Measurements from ENCODE around the gene SYCE1L.
"Not testable (repeated sequence)": the region's sequence is repeated elsewhere in the genome, so short reads cannot be mapped to it uniquely, and the experiment has no call there.

The SYCE1L gene, protein sequence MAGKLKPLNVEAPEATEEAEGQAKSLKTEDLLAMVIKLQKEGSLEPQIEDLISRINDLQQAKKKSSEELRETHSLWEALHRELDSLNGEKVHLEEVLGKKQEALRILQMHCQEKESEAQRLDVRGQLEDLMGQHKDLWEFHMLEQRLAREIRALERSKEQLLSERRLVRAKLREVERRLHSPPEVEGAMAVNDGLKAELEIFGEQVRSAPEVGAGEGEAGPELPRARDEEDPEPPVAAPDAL

DNA sequence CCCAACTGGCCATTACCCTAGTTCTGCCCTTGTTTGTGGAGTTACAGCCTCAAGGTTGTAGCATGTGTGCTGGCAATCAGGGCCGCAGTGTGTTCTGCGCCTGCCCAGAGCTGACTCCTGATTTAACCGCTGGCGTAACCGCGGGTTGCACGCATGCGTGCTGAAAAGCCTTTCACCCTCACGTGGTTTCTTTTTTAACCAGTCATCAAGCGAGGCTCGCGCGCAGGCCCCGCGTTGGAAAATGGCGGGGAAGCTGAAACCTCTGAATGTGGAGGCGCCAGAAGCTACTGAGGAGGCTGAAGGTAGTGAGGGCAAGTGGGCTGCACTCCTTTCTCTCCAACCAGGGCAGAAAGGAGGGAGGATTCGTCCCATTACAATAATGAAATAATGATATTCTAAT, at the start of gene SYCE1L:
SYCE1L (plus strand) TSS at position 198 of the 400 bp plus-strand sequence; CDS start at position 242, 44 bp downstream.
- Mint-ChIP-seq H3K9me3 (no peaks in the 10 kb centered on the region), H3K4me3 (no peak within 1 kb of the TSS), H3K4me1 (ENCODE audit: low read depth) (peaks cover 1% of the 10 kb centered on the region), H3K27ac (no peak within 1 kb of the TSS), H3K27me3 (no peaks in the 10 kb centered on the region), H3K36me3 (ENCODE audit: low read depth) (peaks cover 53% of the 10 kb centered on the region)

DNA sequence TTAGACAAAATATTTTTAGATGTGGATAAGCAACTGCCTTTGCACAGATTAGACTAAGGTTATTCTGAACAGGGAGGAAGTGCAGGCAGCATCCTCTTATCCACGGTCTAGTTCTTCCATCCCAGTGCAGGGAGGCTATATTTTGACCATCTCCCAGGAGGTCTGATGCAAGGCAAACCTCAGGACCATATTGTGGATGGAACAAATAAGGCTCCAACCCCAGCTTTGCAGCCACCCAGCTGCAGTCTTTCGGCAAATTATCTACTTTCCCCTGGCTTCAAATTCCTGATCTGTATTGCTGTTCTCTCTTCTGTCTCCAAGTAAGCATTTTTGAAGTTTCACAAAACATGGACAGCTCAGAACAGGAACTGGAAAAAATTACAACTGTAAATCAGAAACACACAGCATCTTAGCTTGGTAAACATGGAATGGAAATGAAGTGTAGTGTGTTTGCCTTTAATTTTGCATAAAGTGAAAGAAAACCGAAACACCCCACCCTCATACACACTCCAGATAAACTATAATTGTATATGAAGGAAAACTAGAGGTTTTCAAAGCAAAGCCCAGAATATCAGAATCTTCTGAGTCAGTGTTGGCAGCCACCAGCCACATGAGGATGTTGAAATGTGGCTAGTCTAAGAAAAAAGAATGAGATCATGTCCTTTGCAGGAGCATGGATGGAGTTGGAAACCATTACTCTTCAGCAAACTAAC, 41.7 kb upstream of the SYCE1L start:
- Mint-ChIP-seq H3K4me3 (no peak overlapping the region), H3K27ac (no peak overlapping the region), H3K4me1 (ENCODE audit: low read depth) (no peaks in the 10 kb centered on the region), H3K36me3 (ENCODE audit: low read depth) (no peaks in the 10 kb centered on the region), H3K9me3 (no peaks in the 10 kb centered on the region), H3K27me3 (peaks cover 26% of the 10 kb centered on the region)

DNA sequence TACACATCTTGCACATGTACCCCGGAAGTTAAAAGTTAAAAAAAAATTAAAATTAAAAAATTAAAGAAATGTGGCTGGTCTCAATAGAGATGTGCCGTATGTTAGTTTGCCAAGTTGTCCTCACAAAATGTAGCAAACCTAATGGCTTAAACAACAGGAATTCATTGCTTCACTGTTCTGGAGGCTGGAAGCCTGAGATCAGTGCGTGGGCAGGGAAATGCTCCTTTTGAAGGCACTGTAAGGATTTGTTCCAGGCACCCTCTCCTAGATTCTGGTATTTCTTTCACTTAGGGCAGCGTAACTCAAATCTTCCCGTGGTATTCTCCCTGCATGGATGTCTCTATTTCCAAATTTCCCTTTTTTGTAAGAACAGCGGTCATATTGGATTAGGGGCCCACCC, 40.9 kb upstream of the SYCE1L start:
- Mint-ChIP-seq H3K27me3 (peaks cover 22% of the 10 kb centered on the region), H3K36me3 (ENCODE audit: low read depth) (no peaks in the 10 kb centered on the region), H3K9me3 (no peaks in the 10 kb centered on the region), H3K4me1 (ENCODE audit: low read depth) (no peaks in the 10 kb centered on the region), H3K4me3 (no peak overlapping the region), H3K27ac (no peak overlapping the region)

DNA sequence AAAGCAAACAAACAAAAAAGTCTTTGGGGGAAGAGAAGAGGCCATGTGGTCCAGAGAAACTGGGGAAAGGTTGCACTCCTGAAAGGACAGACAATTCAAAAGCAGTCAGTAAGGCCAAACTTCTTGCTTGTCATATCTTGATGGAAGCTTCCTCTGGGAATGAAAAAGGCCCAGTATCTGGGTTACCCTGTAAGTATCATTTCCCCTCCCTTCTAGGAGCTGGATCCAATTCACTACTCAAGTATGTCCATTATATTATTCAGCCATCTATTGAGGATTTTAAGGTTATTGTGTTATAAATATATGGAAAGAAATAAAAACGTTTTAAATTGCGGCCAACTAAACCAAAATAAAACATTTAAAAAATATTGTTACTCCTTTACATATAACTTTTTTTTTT, 34.2 kb upstream of the SYCE1L start:
- no peaks in the 10 kb centered on the region for H3K4me1 Mint-ChIP-seq (ENCODE audit: low read depth)
- no peak overlapping the region for H3K4me3 Mint-ChIP-seq
- peaks cover 38% of the 10 kb centered on the region for H3K27me3 Mint-ChIP-seq
- no peak overlapping the region for H3K27ac Mint-ChIP-seq
- no peaks in the 10 kb centered on the region for H3K9me3 Mint-ChIP-seq
- no peaks in the 10 kb centered on the region for H3K36me3 Mint-ChIP-seq (ENCODE audit: low read depth)

DNA sequence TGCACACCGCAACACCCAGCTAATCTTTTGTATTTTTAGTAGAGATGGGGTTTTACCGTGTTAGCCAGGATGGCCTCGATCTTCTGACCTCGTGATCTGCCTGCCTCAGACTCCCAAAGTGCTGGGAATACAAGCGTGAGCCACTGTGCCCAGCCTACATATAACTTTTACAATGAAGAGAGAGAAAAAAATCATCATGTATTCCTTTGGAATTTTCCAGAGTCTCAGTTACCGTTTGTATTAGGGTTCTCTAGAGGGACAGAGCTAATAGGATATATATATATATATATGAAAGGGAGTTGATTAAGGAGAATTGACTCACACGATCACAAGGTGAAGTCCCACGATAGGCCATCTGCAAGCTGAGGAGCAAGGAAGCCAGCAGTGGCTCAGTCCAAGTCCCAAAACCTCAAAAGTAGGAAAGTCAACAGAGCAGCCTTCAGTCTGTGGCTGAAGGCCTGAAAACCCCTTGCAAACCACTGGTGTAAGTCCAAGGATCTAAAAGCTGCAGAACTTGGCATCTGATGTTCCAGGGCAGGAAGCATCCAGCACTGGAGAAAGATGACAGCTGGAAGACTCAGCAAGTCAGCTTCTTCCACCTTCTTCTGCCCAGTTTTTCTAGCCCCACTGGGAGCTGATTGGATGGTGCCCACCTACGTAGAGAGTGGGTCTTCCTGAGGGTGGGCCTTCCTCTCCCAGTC, 33.5 kb upstream of the SYCE1L start:
- H3K9me3 Mint-ChIP-seq; H3K36me3 Mint-ChIP-seq (ENCODE audit: low read depth); H3K4me3 Mint-ChIP-seq; H3K27ac Mint-ChIP-seq; H3K4me1 Mint-ChIP-seq (ENCODE audit: low read depth): not testable (repeated sequence)
- H3K27me3 Mint-ChIP-seq = peaks cover 42% of the 10 kb centered on the region

DNA sequence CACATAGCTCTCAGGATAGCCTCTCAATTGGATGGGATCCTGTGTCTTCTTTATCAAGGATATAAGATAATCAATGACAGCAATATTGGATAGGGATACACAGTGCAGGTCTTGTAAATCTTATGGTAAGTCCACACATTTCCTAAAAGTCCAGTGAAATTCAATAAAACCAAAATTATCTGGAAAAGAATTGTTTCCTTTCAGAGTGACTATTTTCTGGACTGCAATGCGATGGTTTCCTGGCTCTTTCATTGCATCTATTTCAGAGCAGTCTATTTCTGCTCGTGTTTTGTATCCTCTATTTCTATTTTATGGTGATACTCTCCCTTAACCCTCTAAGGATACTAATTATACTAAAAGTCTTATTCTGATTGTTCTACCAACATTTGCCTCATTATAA, 32.5 kb upstream of the SYCE1L start:
- H3K4me1 Mint-ChIP-seq (ENCODE audit: low read depth) = no peaks in the 10 kb centered on the region
- H3K27ac Mint-ChIP-seq = no peak overlapping the region
- H3K9me3 Mint-ChIP-seq = no peaks in the 10 kb centered on the region
- H3K36me3 Mint-ChIP-seq (ENCODE audit: low read depth) = no peaks in the 10 kb centered on the region
- H3K4me3 Mint-ChIP-seq = no peak overlapping the region
- H3K27me3 Mint-ChIP-seq = peaks cover 45% of the 10 kb centered on the region

DNA sequence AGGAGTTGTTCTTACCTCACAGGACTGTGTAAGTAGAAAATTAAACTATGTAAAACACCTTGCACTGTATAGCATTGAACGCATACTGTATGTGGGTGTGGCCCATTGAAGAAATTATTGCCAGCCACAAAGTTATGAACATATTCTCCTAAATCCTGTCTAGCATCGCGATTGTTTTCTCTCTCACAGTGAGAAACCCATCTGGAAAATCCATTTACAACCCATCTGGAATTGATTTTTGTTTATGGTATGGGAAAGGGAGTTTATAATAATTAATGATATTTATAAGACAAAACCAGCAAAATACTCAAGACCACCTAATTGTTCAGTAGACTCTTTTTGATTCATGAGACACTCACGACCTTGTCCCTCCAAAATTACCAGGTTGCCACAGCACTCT, 30.3 kb upstream of the SYCE1L start:
- H3K36me3 Mint-ChIP-seq (ENCODE audit: low read depth) = no peaks in the 10 kb centered on the region
- H3K9me3 Mint-ChIP-seq = no peaks in the 10 kb centered on the region
- H3K27me3 Mint-ChIP-seq = peaks cover 47% of the 10 kb centered on the region
- H3K4me1 Mint-ChIP-seq (ENCODE audit: low read depth) = no peaks in the 10 kb centered on the region
- no peak overlapping the region for H3K27ac Mint-ChIP-seq
- no peak overlapping the region for H3K4me3 Mint-ChIP-seq

DNA sequence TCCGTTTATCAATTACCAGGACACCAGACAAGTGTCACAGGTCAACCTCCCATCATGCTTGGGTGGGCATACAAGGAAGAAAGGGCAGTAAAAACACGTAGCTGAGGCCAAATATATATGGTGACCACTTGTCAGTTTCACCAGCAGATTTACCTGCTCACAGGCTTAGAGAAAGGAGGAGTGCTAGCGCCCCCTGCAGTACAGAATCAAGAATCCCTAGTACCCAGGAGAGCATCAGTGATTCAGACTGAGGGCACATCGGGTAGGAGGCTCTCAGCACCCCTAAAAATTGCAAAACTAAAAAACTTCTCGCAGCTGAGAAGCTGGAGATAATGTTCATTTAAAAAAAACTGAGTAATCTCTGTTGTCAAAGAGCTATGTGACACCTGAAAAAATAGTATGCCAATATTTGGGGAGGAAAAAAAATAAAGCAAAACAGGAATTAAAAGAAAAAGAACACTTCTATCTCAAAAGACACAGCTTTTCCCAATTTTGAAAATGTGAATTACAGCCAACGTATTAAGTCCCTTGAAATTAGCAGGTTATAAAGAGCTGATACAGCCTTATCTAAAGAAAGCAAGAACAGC, 29.5 kb upstream of the SYCE1L start:
- Mint-ChIP-seq H3K4me1 (ENCODE audit: low read depth) (no peaks in the 10 kb centered on the region), H3K9me3 (no peaks in the 10 kb centered on the region), H3K27ac (no peak overlapping the region), H3K27me3 (peaks cover 48% of the 10 kb centered on the region), H3K4me3 (no peak overlapping the region), H3K36me3 (ENCODE audit: low read depth) (no peaks in the 10 kb centered on the region)

DNA sequence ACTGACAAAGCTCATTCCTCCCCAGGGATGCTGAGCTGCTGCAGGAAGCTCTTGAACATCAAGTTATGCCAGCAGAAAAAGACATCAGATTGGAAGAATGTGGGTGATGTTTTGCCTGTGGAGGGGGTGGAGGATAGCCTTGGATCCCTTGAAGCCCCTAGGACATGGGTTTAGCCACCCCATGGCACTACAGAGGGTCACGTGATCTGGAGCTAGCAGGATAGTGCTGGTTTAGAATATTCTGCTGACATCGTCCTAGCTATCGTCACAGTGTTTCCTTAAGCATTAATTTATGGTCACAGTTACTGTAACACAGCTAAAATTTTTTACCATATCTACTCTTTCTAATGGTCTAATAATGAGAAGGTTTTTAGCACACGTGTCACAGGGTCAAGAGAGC, 28.4 kb upstream of the SYCE1L start:
- Mint-ChIP-seq H3K36me3 (ENCODE audit: low read depth) (no peaks in the 10 kb centered on the region), H3K4me3 (no peak overlapping the region), H3K4me1 (ENCODE audit: low read depth) (no peaks in the 10 kb centered on the region), H3K27me3 (peaks cover 54% of the 10 kb centered on the region), H3K9me3 (no peaks in the 10 kb centered on the region), H3K27ac (no peak overlapping the region)

DNA sequence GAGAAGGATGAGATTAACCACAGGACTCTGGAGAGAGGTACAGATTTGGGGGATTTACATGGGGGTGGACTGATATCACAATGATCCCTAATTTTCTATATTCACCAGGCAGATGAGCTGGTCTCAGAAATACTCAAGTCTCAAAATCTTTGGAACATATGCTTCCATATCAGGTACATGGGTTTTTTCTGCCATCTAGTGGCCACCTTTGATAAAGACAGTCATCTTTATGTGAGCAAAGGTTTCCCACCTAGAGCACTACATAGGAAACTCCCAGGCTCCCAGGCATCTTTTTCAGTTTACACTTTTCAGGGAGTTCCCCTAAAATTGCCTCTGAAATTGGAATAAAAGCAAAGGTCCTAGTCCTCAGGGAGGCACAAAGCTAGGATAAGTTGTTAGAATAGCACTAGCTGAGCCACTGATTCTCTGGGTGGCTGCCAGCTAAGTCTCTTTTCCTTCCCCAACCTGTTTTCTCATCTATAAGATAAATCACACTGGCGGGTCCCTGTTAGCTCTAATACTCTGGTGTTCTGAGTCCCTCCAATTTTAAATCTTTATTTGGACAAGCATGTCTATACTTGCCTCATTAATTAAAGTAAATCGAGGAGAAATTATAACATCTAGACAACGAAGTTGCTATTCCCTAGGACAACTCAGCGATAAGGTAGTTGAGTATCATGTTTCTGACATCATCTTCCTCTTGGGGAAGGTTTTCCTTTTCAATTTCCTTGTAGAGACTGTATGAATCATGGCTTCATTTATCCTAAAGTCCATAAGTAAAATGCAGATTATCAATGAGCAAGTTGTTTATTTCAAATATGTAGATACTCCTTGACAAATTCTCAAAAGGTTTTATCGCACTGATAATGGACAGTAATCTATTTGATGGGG, 27.2 kb upstream of the SYCE1L start:
- H3K36me3 Mint-ChIP-seq (ENCODE audit: low read depth) = no peaks in the 10 kb centered on the region
- H3K27ac Mint-ChIP-seq = no peak overlapping the region
- peaks cover 61% of the 10 kb centered on the region for H3K27me3 Mint-ChIP-seq
- no peak overlapping the region for H3K4me3 Mint-ChIP-seq
- no peaks in the 10 kb centered on the region for H3K4me1 Mint-ChIP-seq (ENCODE audit: low read depth)
- no peaks in the 10 kb centered on the region for H3K9me3 Mint-ChIP-seq

DNA sequence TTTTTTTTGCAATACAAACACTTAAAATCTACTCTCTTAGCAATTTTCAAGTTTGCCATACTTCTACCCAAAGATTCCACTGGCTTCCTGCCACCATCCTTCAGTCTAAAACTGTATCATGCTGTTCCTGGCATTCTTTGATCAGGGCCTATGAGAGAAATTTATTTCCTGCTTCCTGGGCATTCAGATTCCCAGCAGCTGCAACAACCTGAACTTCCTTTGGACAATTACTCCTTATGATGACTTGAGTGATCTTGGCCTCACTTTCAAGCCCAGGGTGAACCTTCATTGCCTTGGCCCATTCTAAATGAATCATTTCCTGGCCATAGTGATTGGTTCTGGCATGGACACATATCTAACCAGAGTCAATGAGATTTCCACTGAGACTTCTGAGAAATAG, 26.3 kb upstream of the SYCE1L start:
- Mint-ChIP-seq H3K4me3 (no peak overlapping the region), H3K27me3 (peaks cover 56% of the 10 kb centered on the region), H3K36me3 (ENCODE audit: low read depth) (no peaks in the 10 kb centered on the region), H3K9me3 (no peaks in the 10 kb centered on the region), H3K4me1 (ENCODE audit: low read depth) (no peaks in the 10 kb centered on the region), H3K27ac (no peak overlapping the region)

DNA sequence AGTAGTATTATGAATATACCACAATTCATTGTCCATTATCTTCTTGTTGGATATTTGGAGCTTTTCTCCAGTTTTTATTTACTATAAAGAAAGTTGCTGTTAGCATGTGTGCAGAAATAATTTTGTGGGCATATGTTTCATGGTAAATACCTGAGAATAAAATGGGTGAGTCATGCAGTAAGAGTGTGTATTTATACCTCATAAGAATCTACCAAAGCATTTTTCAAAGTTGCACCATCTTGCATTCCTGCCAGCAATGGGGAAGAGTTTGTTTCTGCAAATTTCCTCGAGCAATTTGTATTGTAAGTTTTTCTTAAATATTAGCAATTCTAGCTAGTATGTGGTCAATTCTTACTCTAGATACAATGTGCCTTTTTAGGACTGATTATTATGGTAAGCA, 16.1 kb upstream of the SYCE1L start:
- no peak overlapping the region for H3K4me3 Mint-ChIP-seq
- no peak overlapping the region for H3K27ac Mint-ChIP-seq
- H3K4me1 Mint-ChIP-seq (ENCODE audit: low read depth) = no peaks in the 10 kb centered on the region
- no peaks in the 10 kb centered on the region for H3K36me3 Mint-ChIP-seq (ENCODE audit: low read depth)
- peaks cover 21% of the 10 kb centered on the region for H3K27me3 Mint-ChIP-seq
- no peaks in the 10 kb centered on the region for H3K9me3 Mint-ChIP-seq

DNA sequence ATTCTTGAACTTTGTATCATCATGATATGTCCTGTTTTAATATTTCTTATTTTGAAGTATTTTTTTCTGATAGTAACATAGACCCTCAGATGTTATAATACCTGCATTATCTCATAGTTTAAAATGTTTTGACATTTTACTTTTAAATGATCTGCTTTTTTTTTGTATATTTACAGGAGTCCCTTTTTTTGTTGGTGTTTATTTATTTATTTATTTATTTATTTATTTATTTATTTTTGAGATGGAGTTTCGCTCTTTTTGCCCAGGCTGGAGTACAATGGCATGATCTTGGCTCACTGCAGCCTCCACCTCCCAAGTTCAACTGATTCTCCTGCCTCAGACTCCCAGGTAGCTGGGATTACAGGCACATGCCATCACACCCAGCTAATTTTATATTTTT, 12.9 kb upstream of the SYCE1L start:
- not testable (repeated sequence) for H3K36me3 Mint-ChIP-seq (ENCODE audit: low read depth); H3K4me1 Mint-ChIP-seq (ENCODE audit: low read depth); H3K9me3 Mint-ChIP-seq; H3K27me3 Mint-ChIP-seq; H3K27ac Mint-ChIP-seq; H3K4me3 Mint-ChIP-seq

DNA sequence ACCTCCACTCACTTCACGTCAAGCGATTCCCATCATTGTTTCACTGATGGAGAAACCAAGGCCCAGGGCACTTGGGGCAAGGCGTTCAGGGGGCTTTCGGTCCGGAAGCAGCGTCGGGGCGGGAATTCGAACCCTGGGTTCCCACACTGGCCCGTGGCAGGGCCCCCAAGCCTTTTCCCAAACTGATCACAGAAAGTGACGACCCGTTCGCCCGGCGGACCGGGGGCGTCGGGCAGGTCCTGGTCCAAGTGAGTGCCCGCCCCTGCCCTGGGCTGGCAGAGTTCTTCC, 9.1 kb upstream of the SYCE1L start:
- H3K27me3 Mint-ChIP-seq = peaks cover 5% of the 10 kb centered on the region

More for the DNA sequence above, 9.1 kb upstream of the SYCE1L start:
- Mint-ChIP-seq H3K9me3 (no peaks in the 10 kb centered on the region), H3K4me3 (peak overlapping the region; percentile 96), H3K27ac (peak overlapping the region; percentile 99), H3K4me1 (ENCODE audit: low read depth) (peaks cover 39% of the 10 kb centered on the region), H3K36me3 (ENCODE audit: low read depth) (peaks cover 32% of the 10 kb centered on the region)

Data from stimulated activated naive CD8-positive, alpha-beta T cell treated with anti-CD3 and anti-CD28 coated beads, Interleukin-15, Interleukin-2, amounts not matched to agents 100 ng/mL and 50 ng/mL, for 24 hours (primary cell).